ENCODE data around the gene ZBTB17. TPM values are rescaled to one million over a fixed set of nuclear protein-coding genes. Genes with fewer than 3 reads are reported as not detected.
"Not testable (repeated sequence)": the region's sequence is repeated elsewhere in the genome, so short reads cannot be mapped to it uniquely, and the experiment has no call there.

Gene ZBTB17
- total and polyA plus RNA-seq, 2 of the 8 experiments (the other 6 are each of a cell fraction or from before 2014, with no cell fraction given) = 24.7 to 36.2 TPM

- H3K4me2 ChIP-seq (ENCODE audit: insufficient read depth in 1 of 2, low read depth in 2 of 2, low read length in 2 of 2); POLR2A ChIA-PET (ENCODE audit: partially characterized antibody); H3K79me2 ChIP-seq (ENCODE audit: control insufficient read depth in 1 of 2, insufficient read depth in 2 of 2, low read length in 2 of 2); H2BK20ac ChIP-seq (ENCODE audit: low read length); H3K9ac ChIP-seq (replicated peaks in 1 of 4; ENCODE audit: extremely low read depth in 1 of 4, low read depth in 3 of 4, low read length in 3 of 4); H3K56ac ChIP-seq (replicated peaks; ENCODE audit: insufficient read length, low read depth, low read length); H2BK12ac ChIP-seq (ENCODE audit: low read depth, low read length); H2AK5ac ChIP-seq (ENCODE audit: low read depth, low read length); H3K23ac ChIP-seq (ENCODE audit: insufficient read length); H4K20me1 ChIP-seq (replicated peaks in 1 of 2; ENCODE audit: control insufficient read depth in 1 of 2, insufficient read depth in 2 of 2, low read length in 2 of 2); H3K4me3 ChIP-seq (ENCODE audit: extremely low read depth in 1 of 4, insufficient read depth in 2 of 4, low read depth in 3 of 4, low read length in 4 of 4); H3K4ac ChIP-seq (replicated peaks; ENCODE audit: insufficient read length, low read depth, low read length); H4K91ac ChIP-seq (replicated peaks; ENCODE audit: insufficient read length, low read length); H2BK15ac ChIP-seq (ENCODE audit: low read length); H2BK120ac ChIP-seq (replicated peaks; ENCODE audit: low read depth, low read length); H3K9me3 ChIP-seq (ENCODE audit: insufficient read depth in 2 of 2, low read depth in 1 of 2, low read length in 1 of 2); H3K27me3 ChIP-seq (replicated peaks in 1 of 4; ENCODE audit: control insufficient read depth in 3 of 4, extremely low read depth in 1 of 4, insufficient read depth in 3 of 4, low read length in 3 of 4); H4K8ac ChIP-seq (ENCODE audit: extremely low read depth, insufficient read depth, low read length); H3K79me1 ChIP-seq (ENCODE audit: low read depth, low read length); H3K14ac ChIP-seq (ENCODE audit: insufficient read length); H3K18ac ChIP-seq (ENCODE audit: extremely low read depth, low read length); H4K5ac ChIP-seq (ENCODE audit: insufficient read length, low read depth, low read length); H3K36me3 ChIP-seq (ENCODE audit: control insufficient read depth in 2 of 4, insufficient read depth in 4 of 4, low read length in 3 of 4); H2AFZ ChIP-seq (ENCODE audit: low read length); H3K27ac ChIP-seq (ENCODE audit: low read depth, low read length); H2BK5ac ChIP-seq (ENCODE audit: low read depth, low read length); H3K23me2 ChIP-seq (ENCODE audit: low read depth, low read length); DNase-seq (ENCODE audit: low read depth in 1 of 2, low spot score in 2 of 2): not testable (repeated sequence)
- CTCF ChIA-PET (ENCODE audit: partially characterized antibody) = interaction anchor here (1.3 to 6.7 kb wide), 4 partner anchors 11 to 600 kb away, joined by 3 to 74 read pairs (median 27); no protein-coding TSS in a partner anchor
- 82% methylated on average over 9 of the region's 9 CpGs; no CpG with 5 or more reads in 1 of the 2 experiments for WGBS, 2 experiments (ENCODE audit: extremely low coverage in 1 of 2, insufficient coverage in 1 of 2, insufficient read length in 1 of 2, insufficient replicate concordance in 2 of 2, low coverage in 1 of 2, low lambda C conversion rate in 2 of 2, missing lambda C conversion rate in 1 of 2)
- peak; percentile 13 for FAIRE-seq
- peaks cover 0 to 19% (median 8%) of the 10 kb centered on the region in 4 experiments; a peak in 5 of 7 replicates for H3K4me1 ChIP-seq (replicated peaks in 1 of 4; ENCODE audit: control insufficient read depth in 3 of 4, insufficient read depth in 4 of 4, low read length in 3 of 4)
Observed at GRCh38 chr1:16020878-16021277, 45.0 kb upstream of the ZBTB17 start.

All from H1 (cell line).